NCI-H2029 (cell line): ENCODE measurements around the gene ZGRF1.
"Not testable (repeated sequence)": the region's sequence is repeated elsewhere in the genome, so short reads cannot be mapped to it uniquely, and the experiment has no call there.

Experiments used
- DNase-seq: peaks from one replicate; lab custom pipeline; 2025; lab: John Stamatoyannopoulos, UW

ZGRF1 gene

DNA sequence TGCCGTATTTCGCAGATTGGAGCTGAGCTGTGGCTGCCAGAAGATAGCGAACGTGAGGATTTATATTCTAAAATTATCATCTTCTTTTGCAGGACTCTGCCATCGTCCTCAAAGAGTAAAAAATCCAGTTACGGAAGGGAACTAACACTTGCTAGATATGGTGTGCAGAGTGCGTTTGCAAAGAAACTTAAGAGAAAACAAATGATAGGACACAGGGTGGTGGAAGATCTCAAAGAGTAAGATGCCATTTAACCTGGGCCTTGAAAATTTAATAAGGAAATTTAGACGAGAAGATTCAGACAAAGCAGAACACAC is 800 bp upstream of the ZGRF1 start:
- DNase-seq: no peak

DNA sequence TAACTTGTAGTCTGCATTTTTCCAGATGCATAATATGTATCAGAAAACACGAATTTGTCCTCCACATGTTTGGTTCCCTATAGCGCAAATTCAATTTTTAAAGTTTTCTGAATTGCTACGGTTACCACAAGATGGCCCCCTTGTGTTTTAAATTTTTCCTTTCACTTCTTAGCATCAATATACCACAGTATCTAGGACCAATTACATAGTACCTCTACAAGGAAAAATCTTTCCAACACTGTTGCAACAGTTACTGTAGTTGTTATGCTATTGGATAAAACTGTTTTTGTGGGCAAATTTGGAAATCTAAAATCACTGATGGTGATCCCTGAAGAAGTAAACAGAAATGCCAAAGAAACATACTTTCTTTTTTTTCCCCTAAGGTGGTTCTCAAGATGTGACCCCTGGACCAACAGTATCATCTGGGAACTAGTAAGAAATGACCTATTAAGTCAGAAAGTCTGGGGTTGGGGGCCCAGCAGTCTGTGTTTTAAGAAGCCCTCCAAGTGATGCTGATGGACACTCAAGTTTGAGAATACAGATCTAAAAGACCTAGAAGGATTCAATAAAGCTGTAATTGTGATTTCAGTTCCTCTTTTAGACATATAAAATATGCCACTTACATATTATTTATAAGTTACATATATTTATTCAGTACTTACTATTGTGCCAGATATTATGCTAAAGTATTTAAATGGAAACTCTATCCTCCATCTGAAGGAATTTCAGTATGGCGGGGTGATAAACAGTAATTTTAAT is 3.1 kb downstream of the ZGRF1 start:
- DNase-seq: no peak

DNA sequence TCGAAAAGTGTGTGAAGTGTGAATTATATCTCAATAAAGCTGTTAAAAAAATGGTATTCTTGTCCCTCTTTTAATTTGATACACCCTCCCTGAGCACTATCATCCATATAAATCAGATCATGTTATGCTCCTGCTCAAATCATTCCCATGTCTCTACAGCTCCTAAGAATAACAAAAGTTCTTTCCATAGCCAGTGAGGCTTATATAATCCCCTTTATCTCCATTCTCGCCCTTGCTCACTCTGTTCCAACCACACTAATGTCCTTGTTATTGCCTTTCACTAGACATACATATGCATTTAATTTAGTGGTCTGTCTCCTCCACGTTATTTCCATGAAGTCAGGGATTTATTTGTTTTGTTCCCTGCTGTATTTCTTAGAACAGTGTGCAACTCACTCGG is 10.5 kb downstream of the ZGRF1 start:
- no peak for DNase-seq

DNA sequence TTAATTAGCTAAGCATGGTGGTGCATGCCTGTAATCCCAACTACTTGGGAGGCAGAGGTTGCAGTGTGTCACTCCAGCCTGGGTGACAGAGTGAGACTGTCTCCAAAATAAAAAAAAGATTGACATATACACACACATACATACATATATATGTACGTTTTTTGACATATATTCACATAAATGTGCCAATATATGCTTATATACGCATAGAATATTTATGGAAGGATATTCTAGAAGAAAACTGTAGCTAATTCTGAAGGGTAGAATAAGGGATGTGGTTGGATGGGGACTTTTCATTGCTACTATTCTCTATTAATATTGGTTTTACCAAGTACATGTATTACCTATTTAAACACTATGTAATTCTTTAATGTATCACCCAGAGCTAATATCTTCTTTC is 19.7 kb downstream of the ZGRF1 start:
- no peak for DNase-seq

DNA sequence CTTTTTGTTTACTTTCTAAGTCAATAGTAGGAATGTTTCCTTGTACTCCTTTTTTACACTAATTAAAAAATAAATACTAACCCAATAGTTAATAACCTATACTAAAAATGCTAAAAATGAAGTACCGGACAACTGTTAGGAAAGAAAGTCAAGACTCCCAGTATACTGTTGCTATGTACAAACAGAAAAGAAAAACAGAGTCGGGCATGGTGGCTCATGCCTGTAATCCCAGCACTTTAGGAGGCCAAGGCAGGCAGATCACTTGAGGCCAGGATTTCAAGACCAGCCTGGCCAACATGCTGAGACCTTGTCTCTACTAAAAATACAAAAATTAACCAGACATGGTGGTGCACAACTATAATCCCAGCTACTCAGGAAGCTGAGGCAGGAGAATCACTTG is 23.9 kb downstream of the ZGRF1 start:
- DNase-seq: not testable (repeated sequence)

DNA sequence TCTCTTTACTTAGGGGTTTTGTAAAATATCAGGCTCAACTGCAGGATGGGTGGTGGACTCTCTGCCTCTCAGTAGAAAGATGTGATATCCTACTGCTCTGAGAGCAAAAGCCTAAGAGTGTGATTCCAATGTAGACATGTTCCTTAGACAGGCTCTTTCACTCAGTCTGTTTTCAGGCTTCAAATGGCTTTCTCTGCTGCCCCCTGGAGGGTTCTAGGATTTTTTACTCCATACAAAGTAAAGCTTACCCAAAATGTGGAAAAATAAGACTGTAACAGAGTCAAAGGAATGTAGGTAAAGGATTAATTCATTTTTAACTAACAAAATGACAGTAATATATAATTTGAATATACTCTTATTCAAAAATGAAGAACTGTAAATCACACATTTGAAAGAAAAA is 32.1 kb downstream of the ZGRF1 start:
- DNase-seq: peak; percentile 24

DNA sequence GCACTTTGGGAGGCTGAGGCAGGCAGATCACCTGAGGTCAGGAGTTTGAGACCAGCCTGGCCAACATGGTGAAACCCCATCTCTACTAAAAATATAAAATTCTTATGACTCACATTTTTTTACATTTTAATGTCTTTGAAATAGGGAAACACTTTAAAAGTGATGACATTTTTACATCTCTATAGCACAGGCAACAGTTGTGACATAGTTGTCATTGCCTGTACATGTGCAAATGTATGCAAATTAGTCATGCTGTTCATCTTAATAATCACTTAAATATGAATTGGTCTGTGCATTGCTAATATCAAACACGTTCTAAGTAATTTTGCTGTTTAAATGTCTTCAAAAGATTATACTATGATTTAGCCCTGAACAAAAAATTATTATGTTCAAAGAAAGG is 41.7 kb downstream of the ZGRF1 start:
- no peak for DNase-seq

DNA sequence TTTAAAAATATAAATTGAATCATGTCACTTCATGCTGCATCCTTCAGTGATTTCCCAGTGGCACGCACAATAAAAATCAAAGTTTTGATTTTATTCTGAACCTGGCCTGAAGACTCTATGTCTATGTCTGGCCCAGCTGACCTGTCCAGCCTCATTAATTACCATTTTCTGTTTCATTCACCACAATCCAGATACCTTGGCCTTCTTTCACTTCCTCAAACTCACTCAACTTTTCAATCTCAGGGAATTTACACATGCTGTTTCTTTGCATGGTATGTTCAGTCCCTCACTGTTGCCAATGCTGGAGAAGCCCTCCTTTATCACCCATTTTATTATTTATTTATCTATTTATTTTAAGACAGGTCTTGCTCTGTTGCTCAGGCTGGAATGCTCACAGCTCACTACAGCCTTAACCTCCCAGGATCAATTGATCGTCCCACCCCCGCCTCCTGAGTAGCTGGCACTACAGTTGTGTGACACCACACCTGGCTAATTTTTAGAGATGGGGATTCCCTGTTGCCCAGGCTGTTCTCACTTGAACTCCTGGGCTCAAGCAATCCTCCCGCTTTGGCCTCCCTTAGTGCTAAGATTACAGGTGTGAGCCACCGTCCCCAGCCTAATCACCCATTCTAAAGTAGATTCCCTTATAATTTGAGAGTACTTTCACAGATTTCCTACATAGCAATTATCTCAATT is 43.1 kb downstream of the ZGRF1 start:
- no peak for DNase-seq

DNA sequence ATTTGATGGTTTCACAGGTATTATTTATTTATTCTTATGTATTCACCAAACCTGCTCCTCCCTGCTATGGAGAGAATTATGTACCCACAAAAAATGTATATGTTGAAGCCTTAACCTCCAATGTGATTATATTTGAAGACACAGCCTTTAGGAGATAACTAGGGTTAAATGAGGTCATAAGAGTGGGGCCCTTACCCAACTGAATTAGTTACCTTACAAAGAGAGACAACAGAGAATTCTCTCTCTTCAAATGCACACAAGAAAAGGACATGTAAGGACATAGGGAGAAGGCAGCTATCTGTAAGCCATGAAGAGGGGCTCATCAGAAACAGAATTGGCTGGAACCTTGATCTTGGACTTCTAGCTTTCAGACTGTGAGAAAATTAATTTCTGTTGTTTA is 44.0 kb downstream of the ZGRF1 start:
- no peak for DNase-seq

DNA sequence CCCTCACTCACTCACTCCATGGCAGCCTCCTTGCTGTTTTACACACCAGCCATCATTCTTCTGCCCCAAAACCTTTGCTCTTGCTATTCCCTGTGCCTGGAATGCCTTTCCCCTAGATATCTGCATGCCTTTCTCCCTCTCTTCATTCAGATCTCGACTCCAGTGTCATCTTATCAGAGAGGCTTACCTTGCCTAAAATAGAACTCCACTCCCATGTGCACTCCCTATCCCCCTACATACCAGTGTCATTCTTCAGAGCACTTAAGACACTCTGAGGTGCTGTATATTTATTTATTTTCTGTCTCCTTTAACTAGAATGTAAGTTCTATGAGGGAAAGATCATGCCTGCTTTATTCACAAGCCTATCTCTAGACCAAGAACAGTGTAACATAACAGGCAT is 45.1 kb downstream of the ZGRF1 start:
- no peak for DNase-seq

DNA sequence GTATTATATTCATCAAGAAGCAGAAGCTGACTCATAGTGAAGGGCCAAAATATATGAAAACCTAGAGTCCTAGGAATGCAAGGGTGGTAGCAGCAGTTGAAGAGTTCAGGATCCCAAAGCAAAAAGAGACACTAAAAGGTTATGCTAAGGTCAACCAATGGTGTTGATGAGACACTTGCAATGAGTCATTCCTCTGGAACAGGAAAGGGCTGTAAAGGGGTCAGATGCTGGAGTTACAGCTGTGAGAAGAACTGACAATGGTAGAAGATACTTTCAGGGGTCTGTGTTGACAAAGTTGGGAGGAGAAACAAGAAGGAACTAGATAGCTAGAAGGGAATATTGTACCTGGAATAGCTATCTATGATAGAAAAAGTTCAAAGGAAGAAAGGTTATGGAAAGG is 47.5 kb downstream of the ZGRF1 start:
- no peak for DNase-seq

DNA sequence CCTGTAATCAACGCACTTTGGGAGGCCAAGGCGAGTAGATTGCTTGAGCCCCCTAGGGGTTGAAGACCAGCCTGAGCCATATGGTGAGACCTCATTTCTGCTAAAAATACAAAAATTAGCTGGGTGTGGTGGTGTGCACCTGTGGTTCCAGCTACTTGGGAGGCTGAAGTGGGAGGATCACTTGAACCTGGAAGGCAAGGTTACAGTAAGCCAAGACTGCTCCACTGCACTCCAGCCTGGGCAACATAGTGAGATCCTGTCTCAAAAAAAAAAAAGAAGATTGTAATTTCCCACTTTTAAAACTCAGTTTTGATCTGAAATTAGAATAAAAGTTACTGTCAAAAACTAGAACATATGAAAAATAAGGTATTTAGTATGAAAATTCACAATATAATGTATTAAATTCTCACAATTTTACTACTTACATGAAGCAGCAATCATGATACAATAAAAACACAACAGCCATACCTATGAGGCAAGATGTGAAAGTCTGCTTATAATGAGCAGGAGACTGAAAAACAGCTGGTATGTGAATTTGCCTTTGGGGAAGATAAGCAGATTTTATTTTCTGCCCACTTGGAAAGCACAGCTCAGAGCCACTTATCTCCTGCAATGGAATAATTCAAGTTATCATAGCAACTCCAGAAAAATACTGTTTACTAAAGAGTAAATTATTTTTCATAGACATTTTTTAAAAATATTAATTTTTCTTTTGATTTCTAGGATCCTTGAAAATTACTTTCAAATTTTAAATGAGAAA is 50.6 kb downstream of the ZGRF1 start:
- DNase-seq: no peak

DNA sequence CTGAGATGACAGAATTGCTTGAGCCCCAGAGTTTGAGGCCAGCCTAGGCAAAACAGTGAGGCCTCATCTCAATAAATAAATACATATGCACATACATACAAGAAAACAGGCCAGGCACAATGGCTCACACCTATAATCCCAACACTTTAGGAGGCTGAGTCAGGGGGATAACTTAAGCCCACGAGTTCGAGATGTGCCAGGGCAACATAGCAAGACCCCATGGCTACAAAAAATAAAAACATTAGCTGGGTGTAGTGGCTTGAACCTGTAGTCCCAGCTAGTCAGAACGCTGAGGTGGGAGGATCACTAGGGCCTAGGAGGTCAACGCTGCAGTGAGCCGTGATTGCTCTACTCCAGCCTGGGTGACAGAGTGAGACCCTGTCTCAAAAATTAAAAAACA is 69.2 kb downstream of the ZGRF1 start:
- no peak for DNase-seq

DNA sequence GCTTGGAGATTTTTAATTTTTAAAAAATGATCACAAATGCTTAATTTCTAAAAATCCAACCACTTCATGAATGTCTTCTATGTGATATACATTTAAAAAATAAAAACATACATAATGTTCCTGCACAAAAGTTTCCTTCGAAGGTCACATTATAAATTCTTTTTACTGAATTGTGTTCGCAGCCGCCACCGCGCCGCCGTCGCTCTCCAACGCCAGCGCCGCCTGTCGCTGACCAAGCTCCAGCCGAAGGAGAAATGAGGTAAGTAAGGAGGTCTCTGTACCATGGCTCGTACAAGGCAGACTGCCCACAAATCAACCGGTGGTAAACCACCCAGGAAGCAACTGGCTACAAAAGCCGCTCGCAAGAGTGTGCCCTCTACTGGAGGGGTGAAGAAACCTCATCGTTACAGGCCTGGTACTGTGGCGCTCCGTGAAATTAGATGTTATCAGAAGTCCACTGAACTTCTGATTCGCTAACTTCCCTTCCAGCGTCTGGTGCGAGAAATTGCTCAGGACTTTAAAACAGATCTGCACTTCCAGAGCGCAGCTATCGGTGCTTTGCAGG is 71.9 kb downstream of the ZGRF1 start:
- no peak for DNase-seq

DNA sequence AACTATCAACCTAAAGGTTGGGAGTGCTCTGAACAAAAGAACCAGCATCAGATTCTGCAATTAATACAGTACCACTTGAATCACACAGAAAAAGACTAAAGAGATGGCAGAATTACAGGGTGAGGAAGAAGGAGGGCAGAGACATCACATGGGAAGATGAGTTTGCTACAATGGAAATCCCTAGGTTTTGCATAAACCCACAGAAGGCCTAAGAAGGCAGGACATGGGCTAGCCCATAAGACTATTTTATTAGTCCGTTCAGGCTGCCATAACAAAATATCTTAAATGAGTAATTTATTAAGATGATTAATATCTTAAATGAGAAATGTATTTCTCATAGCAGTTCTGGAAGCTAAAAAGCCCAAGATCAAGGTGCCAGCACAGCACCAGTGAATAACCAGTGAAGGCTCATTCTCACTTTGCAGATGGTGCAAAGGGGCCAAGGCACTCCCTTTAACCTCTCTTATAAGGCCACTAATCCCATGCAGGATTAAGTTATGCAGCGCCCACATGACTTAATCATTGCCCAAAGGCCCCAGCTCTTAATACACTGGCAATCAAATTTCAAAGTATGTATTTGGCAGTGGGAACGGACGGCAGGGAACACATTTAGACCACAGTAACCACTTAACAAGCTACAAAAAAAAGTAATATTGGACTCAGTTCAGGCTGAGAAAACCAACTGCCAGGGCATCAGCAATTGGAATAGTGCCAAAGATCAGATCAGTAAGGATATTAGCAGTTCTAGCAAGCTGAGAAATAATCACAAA is 73.1 kb downstream of the ZGRF1 start:
- DNase-seq: no peak

DNA sequence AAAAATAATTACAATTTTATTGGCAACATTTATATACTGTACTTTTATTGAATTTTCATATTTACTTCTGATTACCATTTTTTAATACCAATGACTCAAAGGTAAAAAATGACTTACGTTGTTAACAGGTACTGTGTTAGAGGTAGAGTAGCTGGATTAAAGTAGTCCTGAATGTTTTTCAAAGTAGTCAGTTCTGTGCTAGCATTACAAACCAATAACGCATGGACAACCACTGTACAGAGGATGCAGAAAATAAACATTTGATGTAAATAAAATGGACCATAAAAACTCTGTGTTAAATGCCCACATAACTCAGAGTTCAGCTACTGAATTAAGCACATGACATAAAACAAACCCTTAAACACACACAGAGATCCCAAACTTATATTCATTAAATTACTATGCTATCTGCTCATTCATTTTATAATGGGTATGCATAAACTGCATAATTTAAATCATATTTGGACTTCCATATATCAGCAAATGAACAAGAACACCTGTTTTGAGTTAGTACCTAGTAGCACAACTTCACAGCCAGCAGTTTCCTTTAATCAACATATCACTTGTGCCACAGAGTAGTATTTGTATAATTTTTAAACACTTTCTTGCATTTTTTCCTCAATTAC is 74.3 kb downstream of the ZGRF1 start:
- no peak for DNase-seq

DNA sequence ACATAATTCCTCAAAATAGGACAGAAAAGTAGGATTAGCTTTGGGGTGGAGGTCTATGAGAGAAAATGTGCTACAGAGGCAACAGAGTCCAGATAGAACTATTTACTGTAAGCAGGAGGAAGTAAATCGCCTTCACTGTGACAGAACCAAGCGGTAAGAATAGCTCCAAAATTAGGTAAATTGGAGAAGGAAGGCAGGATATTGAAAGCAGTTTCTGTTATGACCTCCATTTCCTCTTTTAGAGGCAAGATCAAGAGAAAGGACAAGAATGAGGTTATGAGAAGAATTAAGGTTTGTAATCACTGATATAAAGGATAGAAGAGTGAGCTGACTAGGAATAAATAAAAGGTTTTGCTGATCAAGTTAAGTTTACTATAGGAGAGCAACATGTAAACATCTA is 76.6 kb downstream of the ZGRF1 start:
- DNase-seq: no peak

DNA sequence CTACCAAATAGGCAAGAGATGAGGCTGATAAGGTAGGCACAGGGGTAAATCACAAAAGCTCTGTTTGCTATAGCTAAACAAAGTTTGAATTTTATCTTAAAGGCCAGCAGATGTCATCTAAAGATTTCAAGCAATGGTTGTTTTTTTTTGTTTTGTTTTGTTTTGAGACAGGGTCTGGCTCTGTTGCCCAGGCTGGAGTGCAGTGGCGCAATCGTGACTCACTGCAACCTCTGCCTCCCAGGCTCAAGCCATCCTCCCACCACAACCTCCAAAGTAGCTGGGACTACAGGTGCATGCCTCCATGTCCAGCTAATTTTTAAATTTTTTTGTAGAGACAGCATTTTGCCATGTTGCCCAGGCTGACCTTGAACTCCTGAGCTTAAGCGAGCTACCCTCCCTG is 77.7 kb downstream of the ZGRF1 start:
- DNase-seq: no peak

DNA sequence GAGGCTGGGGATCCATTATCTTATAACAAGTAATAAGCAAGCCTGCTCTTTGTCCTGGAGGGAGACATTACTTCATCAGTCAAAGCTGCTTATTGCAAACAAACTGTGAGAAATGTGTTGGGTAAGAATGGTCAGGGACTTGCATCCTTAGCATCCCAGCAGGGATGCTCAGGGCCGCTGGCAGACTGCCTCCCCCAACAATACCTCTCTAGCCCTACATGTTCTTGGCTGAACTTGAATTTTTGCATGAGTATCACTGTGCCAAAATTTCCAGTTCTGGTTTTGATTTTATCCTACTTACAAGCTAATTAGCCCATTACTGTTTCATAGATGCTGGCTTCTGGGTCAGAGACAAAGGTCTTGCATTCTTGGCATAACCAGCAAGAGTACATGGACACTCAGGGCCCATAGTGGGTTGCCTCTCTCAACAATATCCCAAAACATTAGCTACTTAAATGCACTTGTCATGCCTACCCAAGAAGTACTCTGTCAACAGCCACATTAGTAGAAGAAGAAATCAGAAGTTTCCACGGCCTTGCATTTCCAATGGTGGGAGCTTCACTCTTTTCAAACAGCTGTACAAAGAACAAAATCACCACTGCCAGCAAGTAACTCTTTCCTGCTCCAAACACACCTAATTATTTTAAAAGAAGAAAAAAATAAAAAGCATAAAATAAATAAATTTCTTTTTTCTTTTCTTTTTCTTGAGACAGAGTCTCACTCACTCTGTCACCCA is 78.9 kb downstream of the ZGRF1 start:
- no peak for DNase-seq

DNA sequence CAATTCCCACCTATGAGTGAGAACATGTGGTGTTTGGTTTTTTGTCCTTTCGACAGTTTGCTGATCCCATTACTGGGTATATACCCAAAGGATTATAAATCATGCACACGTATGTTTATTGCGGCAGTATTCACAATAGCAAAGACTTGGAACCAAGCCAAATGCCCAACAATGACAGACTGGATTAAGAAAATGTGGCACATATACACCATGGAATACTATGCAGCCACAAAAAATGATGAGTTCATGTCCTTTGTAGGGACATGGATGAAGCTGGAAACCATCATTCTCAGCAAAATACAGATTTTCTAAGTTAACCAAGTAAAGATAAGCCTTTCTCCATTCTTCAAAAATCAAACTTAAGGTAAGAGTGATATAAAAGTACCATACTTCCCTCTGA is 82.4 kb downstream of the ZGRF1 start:
- not testable (repeated sequence) for DNase-seq

DNA sequence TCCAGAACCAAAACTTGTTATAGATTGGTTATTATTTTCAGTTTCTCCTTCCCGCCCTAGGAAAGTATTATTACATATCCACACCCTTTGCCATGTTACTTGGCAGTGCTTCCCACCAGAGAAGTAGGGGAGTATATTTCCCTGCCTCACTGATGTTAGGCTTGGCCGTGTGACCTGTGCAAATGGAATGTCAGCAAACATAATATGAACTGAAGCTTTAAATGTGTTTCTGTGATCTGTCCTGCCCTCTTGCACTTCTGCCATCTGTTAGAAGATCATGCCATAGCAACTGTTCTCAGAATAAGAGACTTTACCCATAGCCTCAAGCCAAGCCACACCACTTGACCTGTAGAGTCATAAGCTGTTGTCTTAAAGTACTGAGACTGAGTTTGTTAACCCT is 84.0 kb downstream of the ZGRF1 start:
- DNase-seq: no peak
